Activated CD4-positive, alpha-beta memory T cell treated with anti-CD3 and anti-CD28 coated beads for 36 hours (primary cell): ENCODE measurements around the gene XRCC3. TPM values are rescaled to one million over a fixed set of nuclear protein-coding genes. Genes with fewer than 3 reads are reported as not detected.

Experiments used
- CTCF ChIA-PET: fragments of 350-600 bp; sonication (Branson Sonifier 250); formaldehyde crosslinking; loops from one replicate; lab custom pipeline; 2021; ENCODE audit warnings: antibody characterized with exemption, inconsistent platforms; lab: Charles Lee
- POLR2A ChIA-PET: fragments of 350-600 bp; sonication (Branson Sonifier 250); formaldehyde crosslinking; loops from one replicate; lab custom pipeline; 2021; ENCODE audit warnings: antibody characterized with exemption; lab: Charles Lee
- DNase-seq: peaks from one replicate; pipeline ENCODE4 v3.0.0-alpha.2; 2020
- H3K27ac Mint-ChIP-seq: one replicate; pipeline ENCODE4 v1.8.0; 2021; ENCODE audit warnings: mixed read lengths
- H3K27me3 Mint-ChIP-seq: one replicate; pipeline ENCODE4 v1.8.0; 2021; ENCODE audit warnings: mixed read lengths
- H3K36me3 Mint-ChIP-seq: one replicate; pipeline ENCODE4 v1.8.0; 2021; ENCODE audit warnings: mixed read lengths
- H3K4me1 Mint-ChIP-seq: one replicate; pipeline ENCODE4 v1.8.0; 2021; ENCODE audit warnings: low read depth, mixed read lengths
- H3K4me3 Mint-ChIP-seq: one replicate; pipeline ENCODE4 v1.8.0; 2021; ENCODE audit warnings: mild to moderate bottlenecking, mixed read lengths
- H3K9me3 Mint-ChIP-seq: one replicate; pipeline ENCODE4 v1.8.0; 2021; ENCODE audit warnings: mixed read lengths
- intact Hi-C: fragments of 100-400 bp; cut with micrococcal nuclease; formaldehyde crosslinking; loops from one replicate; pipeline ENCODE4 v1.15.1; 2023
- total RNA-seq, 2 experiments: library from RNA; stranded (reverse); gene quantifications; one replicate each; pipeline ENCODE4 v1.2.3, GENCODE V29; 2021

The XRCC3 gene
- total RNA-seq, 2 experiments from 2014 or later, result 41.9 to 48.5 TPM

DNA sequence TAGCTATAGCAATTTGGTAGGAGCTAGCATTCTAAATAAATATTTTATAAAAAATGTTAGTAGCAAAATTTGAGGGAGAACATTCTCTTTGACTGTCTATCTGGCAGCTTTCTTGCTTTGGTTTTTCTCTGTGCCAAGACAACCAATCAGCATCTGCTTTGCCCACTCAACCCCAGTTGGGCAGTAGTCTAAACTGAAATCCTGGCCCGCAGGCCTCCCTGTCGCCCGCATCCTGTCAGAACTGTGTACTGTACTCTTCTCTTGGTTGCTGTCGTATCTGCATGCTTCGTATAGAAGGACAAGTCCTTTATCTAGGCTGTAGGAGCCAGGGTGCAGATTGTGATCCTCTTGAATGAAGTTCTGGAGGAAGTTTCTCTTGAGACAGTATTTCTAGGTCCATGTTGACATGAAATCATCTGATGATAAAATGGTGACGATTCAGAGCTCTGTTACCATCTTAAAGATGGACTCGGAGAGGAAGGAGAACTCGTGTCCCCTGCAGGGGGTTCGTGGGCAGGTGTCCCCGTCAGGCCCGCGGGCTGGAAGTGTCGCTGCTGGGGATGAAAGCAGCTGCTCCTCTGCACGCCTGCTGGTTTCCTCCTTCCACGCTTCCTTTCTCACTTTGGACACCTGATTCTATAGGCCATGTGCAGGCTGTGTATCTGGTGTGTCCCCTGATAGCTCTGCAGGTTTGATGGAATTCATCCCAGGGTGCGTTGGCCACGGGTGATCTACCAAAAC, 34.6 kb downstream of the XRCC3 start:
- ChIA-PET CTCF (interaction anchor here (0.9 to 1.5 kb wide), 8 partner anchors 16 to 119 kb away, joined by 3 to 8 read pairs (median 3); no protein-coding TSS in a partner anchor), POLR2A (no interaction called here)
- DNase-seq, result no peak
- H3K4me3 Mint-ChIP-seq, result no peak overlapping the region
- H3K9me3 Mint-ChIP-seq, result no peaks in the 10 kb centered on the region
- H3K27me3 Mint-ChIP-seq, result no peaks in the 10 kb centered on the region
- peaks cover 38% of the 10 kb centered on the region for H3K36me3 Mint-ChIP-seq
- no peak overlapping the region for H3K27ac Mint-ChIP-seq
- intact Hi-C loops, result no loop called here
- H3K4me1 Mint-ChIP-seq, result no peaks in the 10 kb centered on the region

DNA sequence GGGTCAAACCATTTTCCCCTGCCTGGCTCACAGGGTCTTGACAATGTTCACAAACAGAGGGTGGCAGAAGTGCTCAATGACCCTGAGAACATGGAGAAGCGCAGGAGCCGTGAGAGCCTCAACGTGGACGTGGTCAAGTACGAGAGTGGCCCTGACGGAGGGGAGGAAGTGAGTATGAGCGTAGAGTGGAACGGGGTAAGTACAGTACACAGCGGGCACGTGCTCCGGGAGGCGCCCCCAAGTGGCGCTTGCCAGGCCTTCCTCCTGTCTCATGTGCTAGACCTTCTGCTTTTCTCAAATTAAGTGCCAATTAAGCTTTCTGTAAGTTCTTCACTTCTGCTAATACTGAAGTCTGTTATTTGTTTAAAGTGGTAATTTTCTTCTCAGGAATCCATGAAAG, 35.9 kb downstream of the XRCC3 start:
- ChIA-PET CTCF (interaction anchor here (0.6 to 1.5 kb wide), 11 partner anchors 15 to 159 kb away, joined by 3 to 8 read pairs (median 3); no protein-coding TSS in a partner anchor), POLR2A (no interaction called here)
- peaks cover 40% of the 10 kb centered on the region for H3K36me3 Mint-ChIP-seq
- H3K9me3 Mint-ChIP-seq, result no peaks in the 10 kb centered on the region
- H3K4me3 Mint-ChIP-seq, result no peak overlapping the region
- H3K4me1 Mint-ChIP-seq, result no peaks in the 10 kb centered on the region
- intact Hi-C loops, result loop anchor here (5.0 kb wide), 1 partner anchor 107 kb away; no protein-coding TSS in a partner anchor
- H3K27ac Mint-ChIP-seq, result peak overlapping the region; percentile 11
- no peaks in the 10 kb centered on the region for H3K27me3 Mint-ChIP-seq
- peak; percentile 54 for DNase-seq

DNA sequence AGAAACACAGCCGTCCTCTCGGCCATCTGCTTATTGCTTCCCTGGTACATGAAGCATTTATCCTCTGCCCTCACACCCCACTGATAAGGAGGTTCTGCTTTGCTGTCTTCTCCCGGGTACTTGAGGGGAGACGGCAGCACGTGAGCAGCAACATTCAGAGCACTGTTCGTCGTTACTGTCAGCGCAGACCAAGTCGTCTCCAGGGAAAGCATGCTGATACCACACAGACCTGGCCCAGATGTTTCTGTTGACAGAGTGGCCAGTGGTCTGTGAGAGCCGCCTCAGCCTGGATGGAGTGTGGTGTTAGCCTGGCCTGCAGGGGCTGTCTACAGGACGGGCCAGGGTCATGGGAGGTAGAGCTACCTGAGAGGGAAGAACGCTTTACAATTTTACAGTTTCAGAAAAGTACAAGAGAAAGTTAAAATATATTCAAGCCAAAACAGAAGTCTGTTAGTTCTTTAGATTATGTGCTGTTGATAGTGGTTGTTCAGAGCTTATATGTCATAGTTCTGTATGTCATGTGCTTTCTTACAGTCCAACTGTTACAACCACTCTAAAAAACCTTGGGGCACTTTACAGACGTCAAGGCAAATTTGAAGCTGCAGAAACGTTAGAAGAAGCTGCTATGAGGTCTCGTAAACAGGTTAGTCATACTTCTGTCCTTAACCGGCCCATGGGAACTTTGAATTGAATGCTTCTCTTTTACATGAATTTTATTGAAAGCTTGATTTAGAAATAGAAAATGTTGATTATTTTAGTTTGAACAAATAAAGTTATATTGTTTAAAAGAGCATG, 38.2 kb downstream of the XRCC3 start:
- POLR2A ChIA-PET, result interaction anchor here (1.7 kb wide), 1 partner anchor 9 kb away, joined by 6 read pairs; no protein-coding TSS in a partner anchor
- intact Hi-C loops, result loop anchor here (5.0 kb wide), 1 partner anchor 105 kb away; no protein-coding TSS in a partner anchor
- DNase-seq, result no peak
- no peak overlapping the region for H3K27ac Mint-ChIP-seq
- H3K4me1 Mint-ChIP-seq, result no peaks in the 10 kb centered on the region
- CTCF ChIA-PET, result interaction anchor here (0.6 kb wide), 1 partner anchor 279 kb away, joined by 3 read pairs; no protein-coding TSS in a partner anchor
- no peaks in the 10 kb centered on the region for H3K9me3 Mint-ChIP-seq
- peaks cover 44% of the 10 kb centered on the region for H3K36me3 Mint-ChIP-seq
- no peak overlapping the region for H3K4me3 Mint-ChIP-seq
- no peaks in the 10 kb centered on the region for H3K27me3 Mint-ChIP-seq

DNA sequence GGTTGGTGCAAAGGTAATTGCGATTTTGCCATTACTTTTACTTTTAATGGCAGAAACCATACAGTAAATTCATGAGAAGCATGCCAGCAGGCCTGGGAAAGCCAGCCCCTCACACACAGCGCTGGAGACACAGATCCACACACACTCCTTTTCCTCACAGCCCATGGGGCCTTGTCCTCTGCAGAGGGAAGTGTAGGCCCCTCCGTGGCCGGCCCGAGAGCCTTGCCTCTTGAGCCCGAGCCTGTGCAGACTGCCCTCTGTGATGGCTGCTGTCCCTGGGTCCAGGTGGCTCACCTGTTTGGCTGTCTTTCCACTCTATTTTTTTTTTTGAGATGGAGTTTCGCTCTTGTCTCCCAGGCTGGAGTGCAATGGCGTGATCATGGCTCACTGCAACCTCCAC, 39.3 kb downstream of the XRCC3 start:
- CTCF ChIA-PET, result no interaction called here
- peaks cover 46% of the 10 kb centered on the region for H3K36me3 Mint-ChIP-seq

DNA sequence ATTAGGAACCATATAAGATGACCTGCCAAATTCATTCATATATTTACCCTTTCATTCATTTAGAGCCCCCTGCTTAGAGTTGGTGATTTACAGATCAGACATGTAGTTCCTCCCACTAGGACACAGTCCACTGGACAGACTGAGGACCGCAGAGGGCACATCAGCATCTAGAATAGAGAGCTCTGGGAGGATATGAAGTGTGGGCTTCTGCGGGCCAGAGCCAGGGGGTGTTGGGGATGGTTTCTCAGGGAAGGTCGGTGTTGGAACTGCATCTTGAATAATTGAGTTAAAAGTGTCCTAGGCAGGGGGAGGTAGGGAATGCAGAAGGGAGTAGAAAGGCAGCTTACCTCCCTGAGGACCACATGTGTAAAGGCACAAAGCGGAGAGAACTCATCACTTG, 43.3 kb downstream of the XRCC3 start:
- POLR2A ChIA-PET, result no interaction called here
- Mint-ChIP-seq H3K9me3 (no peaks in the 10 kb centered on the region), H3K4me1 (peaks cover 6% of the 10 kb centered on the region), H3K27me3 (no peaks in the 10 kb centered on the region), H3K4me3 (no peak overlapping the region), H3K36me3 (peaks cover 39% of the 10 kb centered on the region), H3K27ac (no peak overlapping the region)
- intact Hi-C loops, result no loop called here
- DNase-seq, result no peak
- CTCF ChIA-PET, result no interaction called here

More for the DNA sequence above, 39.3 kb downstream of the XRCC3 start:
- DNase-seq, result no peak
- H3K9me3 Mint-ChIP-seq, result no peaks in the 10 kb centered on the region
- POLR2A ChIA-PET, result no interaction called here
- no peaks in the 10 kb centered on the region for H3K27me3 Mint-ChIP-seq
- no peak overlapping the region for H3K4me3 Mint-ChIP-seq
- H3K4me1 Mint-ChIP-seq, result no peaks in the 10 kb centered on the region
- no peak overlapping the region for H3K27ac Mint-ChIP-seq
- intact Hi-C loops, result loop anchor here (5.0 kb wide), 1 partner anchor 104 kb away; no protein-coding TSS in a partner anchor

DNA sequence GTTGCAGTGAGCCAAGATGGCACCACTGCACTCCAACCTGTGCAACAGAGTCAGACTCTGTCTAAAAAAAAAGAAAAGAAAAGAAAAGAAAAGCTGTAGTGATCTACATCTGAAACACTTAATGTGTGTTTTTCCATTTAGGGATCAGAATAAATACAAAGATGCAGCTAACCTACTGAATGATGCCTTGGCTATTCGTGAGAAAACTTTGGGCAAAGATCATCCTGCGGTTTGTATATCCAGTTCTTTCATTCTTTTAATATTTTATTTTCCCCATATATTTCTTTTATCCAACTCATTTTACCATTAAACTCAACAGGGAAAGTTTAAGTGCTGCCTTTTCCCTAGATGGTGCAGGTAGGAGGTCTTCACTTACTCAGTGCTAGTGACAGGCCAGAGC, 45.9 kb downstream of the XRCC3 start:
- ChIA-PET CTCF (interaction anchor here (0.6 to 1.0 kb wide), 2 partner anchors 98 to 223 kb away, joined by 3 read pairs; no protein-coding TSS in a partner anchor), POLR2A (no interaction called here)
- no peak overlapping the region for H3K4me3 Mint-ChIP-seq
- H3K27me3 Mint-ChIP-seq, result no peaks in the 10 kb centered on the region
- H3K9me3 Mint-ChIP-seq, result no peaks in the 10 kb centered on the region
- peaks cover 6% of the 10 kb centered on the region for H3K4me1 Mint-ChIP-seq
- no peak overlapping the region for H3K27ac Mint-ChIP-seq
- DNase-seq, result no peak
- peaks cover 32% of the 10 kb centered on the region for H3K36me3 Mint-ChIP-seq
- intact Hi-C loops, result no loop called here

DNA sequence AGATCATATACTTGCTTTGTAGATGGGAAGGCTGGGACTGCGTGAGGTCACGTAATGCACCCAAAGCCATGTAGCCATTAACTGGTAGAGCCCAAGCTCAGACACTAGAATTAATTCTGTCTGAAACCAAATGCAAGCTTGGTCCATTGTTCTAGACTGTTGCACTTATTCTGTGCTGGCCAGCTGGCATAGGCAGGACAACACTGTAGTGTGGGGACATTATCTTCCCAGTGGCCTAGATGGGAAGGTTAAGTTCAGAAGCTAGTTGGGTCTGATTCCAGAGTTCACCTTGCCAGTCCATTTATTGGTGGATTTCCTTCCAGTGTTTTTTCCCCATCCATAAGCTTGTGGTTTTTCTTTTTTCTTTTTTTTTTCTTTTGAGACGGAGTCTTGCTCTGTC, 47.1 kb downstream of the XRCC3 start:
- POLR2A ChIA-PET, result interaction anchor here (0.6 to 1.1 kb wide), 2 partner anchors 10 to 48 kb away, joined by 3 to 6 read pairs; no protein-coding TSS in a partner anchor
- H3K36me3 Mint-ChIP-seq, result peaks cover 30% of the 10 kb centered on the region

DNA sequence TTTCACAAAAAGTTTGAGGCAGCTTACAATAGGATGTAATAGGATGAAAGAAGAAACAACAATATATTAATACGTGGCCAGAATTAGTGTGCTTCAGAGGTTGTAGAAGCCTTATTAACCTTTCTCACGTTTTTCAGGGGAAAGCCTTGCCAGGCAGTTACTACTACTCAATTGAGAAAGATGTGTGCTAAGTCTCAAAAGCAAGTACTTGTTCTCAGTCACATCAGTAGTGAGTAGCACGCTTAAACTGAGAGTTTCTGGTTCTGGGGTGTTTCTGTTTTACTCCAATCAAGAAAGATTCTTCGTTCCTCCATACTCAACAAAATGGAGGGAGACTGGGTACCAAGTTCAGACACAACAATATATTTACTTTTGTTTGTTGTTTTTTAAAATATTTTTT, 47.6 kb downstream of the XRCC3 start:
- Mint-ChIP-seq H3K36me3 (peaks cover 27% of the 10 kb centered on the region), H3K9me3 (no peaks in the 10 kb centered on the region), H3K4me3 (no peak overlapping the region), H3K4me1 (peaks cover 6% of the 10 kb centered on the region), H3K27me3 (no peaks in the 10 kb centered on the region), H3K27ac (no peak overlapping the region)
- intact Hi-C loops, result no loop called here
- no peak for DNase-seq
- ChIA-PET POLR2A (interaction anchor here (0.6 to 1.1 kb wide), 2 partner anchors 10 to 48 kb away, joined by 3 to 6 read pairs; no protein-coding TSS in a partner anchor), CTCF (no interaction called here)

More for the DNA sequence above, 47.1 kb downstream of the XRCC3 start:
- Mint-ChIP-seq H3K27ac (no peak overlapping the region), H3K9me3 (no peaks in the 10 kb centered on the region), H3K27me3 (no peaks in the 10 kb centered on the region), H3K4me1 (peaks cover 6% of the 10 kb centered on the region), H3K4me3 (no peak overlapping the region)
- intact Hi-C loops, result no loop called here
- no peak for DNase-seq
- CTCF ChIA-PET, result no interaction called here

DNA sequence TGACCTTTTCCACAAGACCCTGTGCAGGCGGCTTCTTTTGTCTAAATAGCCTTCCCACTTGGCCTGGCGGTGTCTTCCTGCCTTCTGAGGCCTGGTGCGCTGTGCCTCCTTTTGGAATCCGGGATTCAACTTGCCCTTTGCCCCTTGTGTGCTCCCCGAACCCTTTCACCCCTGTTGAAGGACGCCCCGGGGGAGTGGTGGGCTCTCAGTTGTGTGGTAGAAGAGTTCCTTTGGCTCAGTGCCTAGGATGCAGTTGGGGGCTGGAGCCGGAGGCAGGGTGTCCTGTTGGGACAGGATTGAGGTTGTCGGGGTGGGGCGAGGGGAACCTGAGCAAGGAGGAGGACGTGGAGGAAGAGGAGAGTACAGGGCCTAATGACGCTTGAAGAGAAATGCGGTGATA, 51.7 kb downstream of the XRCC3 start:
- Mint-ChIP-seq H3K27me3 (no peaks in the 10 kb centered on the region), H3K4me3 (no peak overlapping the region), H3K36me3 (peaks cover 15% of the 10 kb centered on the region), H3K4me1 (peaks cover 6% of the 10 kb centered on the region), H3K27ac (no peak overlapping the region), H3K9me3 (no peaks in the 10 kb centered on the region)
- ChIA-PET CTCF (no interaction called here), POLR2A (no interaction called here)
- intact Hi-C loops, result no loop called here
- DNase-seq, result no peak

DNA sequence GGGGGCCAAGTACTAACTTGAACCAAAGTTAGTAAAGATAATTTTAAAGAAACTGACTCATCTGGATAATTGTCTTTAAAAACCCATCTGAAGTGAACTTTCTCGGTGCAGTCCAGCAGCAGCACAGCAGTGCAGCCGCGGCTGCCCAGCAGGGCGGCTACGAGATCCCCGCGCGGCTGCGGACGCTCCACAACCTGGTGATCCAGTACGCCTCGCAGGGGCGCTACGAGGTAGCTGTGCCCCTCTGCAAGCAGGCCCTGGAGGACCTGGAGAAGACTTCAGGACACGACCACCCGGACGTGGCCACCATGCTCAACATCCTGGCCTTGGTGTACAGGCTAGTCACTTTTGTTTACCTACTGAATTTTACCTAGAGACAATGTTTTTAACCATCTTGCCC, 52.7 kb downstream of the XRCC3 start:
- peaks cover 3% of the 10 kb centered on the region for H3K4me1 Mint-ChIP-seq

DNA sequence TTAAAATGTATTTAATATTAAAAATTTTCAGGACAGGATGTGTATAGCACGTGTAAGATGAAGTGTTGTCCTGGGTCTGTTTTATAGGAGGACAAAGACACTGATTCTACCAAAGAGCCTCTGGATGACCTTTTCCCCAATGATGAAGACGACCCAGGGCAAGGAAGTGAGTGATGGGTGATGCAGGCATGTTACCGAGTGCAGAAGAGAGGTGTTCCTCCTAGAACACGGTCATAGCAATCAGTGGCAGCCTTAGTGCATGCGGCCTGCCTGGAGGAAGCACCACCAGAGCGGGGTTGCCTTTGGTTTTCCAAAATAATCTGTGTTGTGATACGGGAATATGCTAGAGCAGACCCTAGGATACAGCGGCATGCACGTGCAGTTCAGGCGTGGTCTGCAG, 53.2 kb downstream of the XRCC3 start:
- Mint-ChIP-seq H3K9me3 (no peaks in the 10 kb centered on the region), H3K27me3 (no peaks in the 10 kb centered on the region), H3K4me1 (no peaks in the 10 kb centered on the region), H3K27ac (no peak overlapping the region), H3K36me3 (peaks cover 15% of the 10 kb centered on the region), H3K4me3 (no peak overlapping the region)
- intact Hi-C loops, result no loop called here
- no peak for DNase-seq
- CTCF ChIA-PET, result interaction anchor here (1.4 kb wide), 1 partner anchor 13 kb away, joined by 3 read pairs; no protein-coding TSS in a partner anchor
- POLR2A ChIA-PET, result no interaction called here

More for the DNA sequence above, 52.7 kb downstream of the XRCC3 start:
- Mint-ChIP-seq H3K4me3 (no peak overlapping the region), H3K27me3 (no peaks in the 10 kb centered on the region), H3K36me3 (peaks cover 15% of the 10 kb centered on the region), H3K9me3 (no peaks in the 10 kb centered on the region), H3K27ac (no peak overlapping the region)
- CTCF ChIA-PET, result no interaction called here
- intact Hi-C loops, result no loop called here
- no peak for DNase-seq
- POLR2A ChIA-PET, result no interaction called here

DNA sequence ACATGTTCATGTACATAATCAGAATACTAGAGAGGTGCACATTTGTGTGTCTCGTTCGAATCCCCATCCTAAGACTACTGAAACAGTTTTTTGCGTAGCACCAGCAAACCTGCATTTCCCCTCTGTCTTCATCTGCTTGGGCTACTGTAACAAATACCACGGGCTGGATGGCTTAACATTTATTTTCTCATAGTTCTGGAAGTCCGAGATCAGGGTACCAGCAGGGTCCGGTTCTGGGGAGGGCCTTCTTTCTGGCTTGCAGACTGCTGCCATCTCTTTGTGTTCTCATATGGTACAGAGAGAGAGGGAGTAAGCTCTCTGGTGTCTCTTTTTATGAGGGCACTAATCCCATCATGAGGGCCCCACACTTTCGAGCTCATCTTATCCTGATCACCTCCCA, 55.6 kb downstream of the XRCC3 start:
- Mint-ChIP-seq H3K36me3 (peaks cover 20% of the 10 kb centered on the region), H3K4me3 (no peak overlapping the region)

More for the DNA sequence above, 55.6 kb downstream of the XRCC3 start:
- no peaks in the 10 kb centered on the region for H3K9me3 Mint-ChIP-seq
- DNase-seq, result no peak
- H3K27me3 Mint-ChIP-seq, result no peaks in the 10 kb centered on the region
- no peak overlapping the region for H3K27ac Mint-ChIP-seq
- ChIA-PET CTCF (no interaction called here), POLR2A (interaction anchor here (0.6 kb wide), 1 partner anchor 98 kb away, joined by 3 read pairs; the partner anchor contains the start of gene BAG5)
- H3K4me1 Mint-ChIP-seq, result peaks cover 4% of the 10 kb centered on the region
- intact Hi-C loops, result loop anchor here (10.0 kb wide), 1 partner anchor 815 kb away; no protein-coding TSS in a partner anchor
